ENCODE data around the gene CEP72.

DNA sequence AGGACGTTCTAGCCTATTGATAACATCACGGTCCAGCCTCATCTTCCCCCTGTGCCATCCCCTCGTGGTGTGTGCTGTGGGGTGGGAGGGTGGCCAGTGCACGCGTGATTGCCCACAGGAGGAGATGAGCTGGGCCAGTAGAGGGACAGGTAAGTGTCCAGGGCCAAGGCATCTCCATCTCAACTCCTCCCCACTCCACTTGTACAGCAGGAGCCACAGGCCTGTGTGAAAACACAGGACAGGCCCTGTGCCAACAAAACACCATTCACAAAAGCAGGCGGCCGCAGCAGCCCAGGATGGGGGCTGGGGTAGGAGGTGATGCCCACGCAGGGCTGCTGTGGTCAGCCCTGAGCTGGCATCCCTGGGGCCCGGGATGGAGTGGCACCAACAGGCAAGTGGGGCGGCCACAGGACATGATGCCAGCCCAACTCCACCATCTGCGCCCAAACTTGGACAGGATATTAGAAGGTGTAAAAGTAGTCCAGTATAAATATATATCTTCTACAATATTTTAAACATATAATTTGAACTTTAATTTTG, 48.4 kb downstream of the CEP72 start:
- TF ChIP-seq, protein P1, sequence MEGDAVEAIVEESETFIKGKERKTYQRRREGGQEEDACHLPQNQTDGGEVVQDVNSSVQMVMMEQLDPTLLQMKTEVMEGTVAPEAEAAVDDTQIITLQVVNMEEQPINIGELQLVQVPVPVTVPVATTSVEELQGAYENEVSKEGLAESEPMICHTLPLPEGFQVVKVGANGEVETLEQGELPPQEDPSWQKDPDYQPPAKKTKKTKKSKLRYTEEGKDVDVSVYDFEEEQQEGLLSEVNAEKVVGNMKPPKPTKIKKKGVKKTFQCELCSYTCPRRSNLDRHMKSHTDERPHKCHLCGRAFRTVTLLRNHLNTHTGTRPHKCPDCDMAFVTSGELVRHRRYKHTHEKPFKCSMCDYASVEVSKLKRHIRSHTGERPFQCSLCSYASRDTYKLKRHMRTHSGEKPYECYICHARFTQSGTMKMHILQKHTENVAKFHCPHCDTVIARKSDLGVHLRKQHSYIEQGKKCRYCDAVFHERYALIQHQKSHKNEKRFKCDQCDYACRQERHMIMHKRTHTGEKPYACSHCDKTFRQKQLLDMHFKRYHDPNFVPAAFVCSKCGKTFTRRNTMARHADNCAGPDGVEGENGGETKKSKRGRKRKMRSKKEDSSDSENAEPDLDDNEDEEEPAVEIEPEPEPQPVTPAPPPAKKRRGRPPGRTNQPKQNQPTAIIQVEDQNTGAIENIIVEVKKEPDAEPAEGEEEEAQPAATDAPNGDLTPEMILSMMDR (IDR thresholded peaks at IDR 0.05), result no peak
- TF ChIP-seq EZH2 (IDR thresholded peaks at IDR 0.05) (no peak), EZH2phosphoT487 (IDR thresholded peaks at IDR 0.05) (no peak)
